ENCODE results near the gene CCSER1.

Gene CCSER1

DNA sequence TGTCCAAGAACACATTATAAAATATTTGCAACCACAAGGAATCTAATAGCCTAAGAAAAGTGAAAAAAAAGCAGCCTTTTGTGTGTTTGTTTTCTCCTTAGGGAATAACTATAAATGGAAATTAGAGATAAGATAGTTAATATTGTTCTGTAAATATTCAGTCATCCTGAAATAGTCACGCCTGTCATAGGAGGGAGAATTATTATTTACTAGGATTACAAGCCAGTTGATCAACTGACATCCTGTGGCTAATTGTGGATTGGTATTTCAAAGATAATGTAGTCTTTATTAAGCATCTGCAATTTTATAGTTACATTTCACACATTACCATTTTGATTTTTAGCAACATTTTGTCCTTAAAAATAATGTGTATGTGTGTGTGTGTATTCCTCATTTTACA, 118.6 kb downstream of the CCSER1 start:
- DNase-seq (no peak), ATAC-seq (ENCODE audit: insufficient read depth, low read depth) (no peak)
- Histone ChIP-seq H3K4me3 (ENCODE audit: low read depth in 1 of 2, low read length in 2 of 2) (no peak overlapping the region), H3K4me1 (ENCODE audit: insufficient read depth, low read length) (no peaks in the 10 kb centered on the region), H3K27me3 (ENCODE audit: insufficient read depth, low read length, poor library complexity) (no peaks in the 10 kb centered on the region), H3K79me2 (ENCODE audit: insufficient read depth, low read length) (no peaks in the 10 kb centered on the region), H3K36me3 (ENCODE audit: insufficient read depth, low read length) (no peaks in the 10 kb centered on the region), H3K4me2 (ENCODE audit: insufficient read depth, low read length) (no peak overlapping the region), H4K20me1 (ENCODE audit: insufficient read depth, low read length) (no peaks in the 10 kb centered on the region), H3K9ac (ENCODE audit: low read depth, low read length) (no peak overlapping the region), H2AFZ (ENCODE audit: low read depth, low read length) (no peak overlapping the region), H3K9me3 (ENCODE audit: insufficient read depth, low read length, severe bottlenecking) (no peaks in the 10 kb centered on the region), H3K27ac (ENCODE audit: low read length) (no peak overlapping the region)
- TF ChIP-seq CTCF (IDR thresholded peaks at IDR 0.05; ENCODE audit: borderline replicate concordance, extremely low read depth, low read length, poor library complexity, severe bottlenecking) = no peak
- no peak for TF ChIP-seq EZH2 (IDR thresholded peaks at IDR 0.05; ENCODE audit: borderline replicate concordance, low read depth, low read length, severe bottlenecking)

- Histone ChIP-seq H3K36me3 (ENCODE audit: insufficient read depth, low read length) (no peaks in the 10 kb centered on the region), H4K20me1 (ENCODE audit: insufficient read depth, low read length) (no peaks in the 10 kb centered on the region), H3K4me3 (ENCODE audit: low read depth in 1 of 2, low read length in 2 of 2) (no peak overlapping the region), H3K27ac (ENCODE audit: low read length) (no peak overlapping the region), H3K9me3 (ENCODE audit: insufficient read depth, low read length, severe bottlenecking) (no peaks in the 10 kb centered on the region), H2AFZ (ENCODE audit: low read depth, low read length) (no peak overlapping the region), H3K4me2 (ENCODE audit: insufficient read depth, low read length) (no peak overlapping the region), H3K9ac (ENCODE audit: low read depth, low read length) (no peak overlapping the region), H3K79me2 (ENCODE audit: insufficient read depth, low read length) (no peaks in the 10 kb centered on the region), H3K27me3 (ENCODE audit: insufficient read depth, low read length, poor library complexity) (no peaks in the 10 kb centered on the region), H3K4me1 (ENCODE audit: insufficient read depth, low read length) (no peaks in the 10 kb centered on the region)
- no peak for DNase-seq
- TF ChIP-seq CTCF (IDR thresholded peaks at IDR 0.05; ENCODE audit: borderline replicate concordance, extremely low read depth, low read length, poor library complexity, severe bottlenecking) = no peak
- TF ChIP-seq EZH2 (IDR thresholded peaks at IDR 0.05; ENCODE audit: borderline replicate concordance, low read depth, low read length, severe bottlenecking) = no peak
- ATAC-seq (ENCODE audit: insufficient read depth, low read depth) = no peak
Observed at GRCh38 chr4:90246816-90247215, 119.6 kb downstream of the CCSER1 start.

GRCh38 chr4:90254357-90254756, 127.2 kb downstream of the CCSER1 start:
- no peak for ATAC-seq (ENCODE audit: insufficient read depth, low read depth)
- TF ChIP-seq CTCF (IDR thresholded peaks at IDR 0.05; ENCODE audit: borderline replicate concordance, extremely low read depth, low read length, poor library complexity, severe bottlenecking) (no peak), EZH2 (IDR thresholded peaks at IDR 0.05; ENCODE audit: borderline replicate concordance, low read depth, low read length, severe bottlenecking) (no peak)
- Histone ChIP-seq H3K4me3 (ENCODE audit: low read depth in 1 of 2, low read length in 2 of 2) (no peak overlapping the region), H3K4me2 (ENCODE audit: insufficient read depth, low read length) (no peak overlapping the region), H3K27ac (ENCODE audit: low read length) (no peak overlapping the region), H3K9ac (ENCODE audit: low read depth, low read length) (no peak overlapping the region), H4K20me1 (ENCODE audit: insufficient read depth, low read length) (no peaks in the 10 kb centered on the region), H3K9me3 (ENCODE audit: insufficient read depth, low read length, severe bottlenecking) (no peaks in the 10 kb centered on the region), H3K4me1 (ENCODE audit: insufficient read depth, low read length) (no peaks in the 10 kb centered on the region), H3K27me3 (ENCODE audit: insufficient read depth, low read length, poor library complexity) (no peaks in the 10 kb centered on the region), H2AFZ (ENCODE audit: low read depth, low read length) (no peak overlapping the region), H3K79me2 (ENCODE audit: insufficient read depth, low read length) (no peaks in the 10 kb centered on the region), H3K36me3 (ENCODE audit: insufficient read depth, low read length) (no peaks in the 10 kb centered on the region)
- DNase-seq = no peak

DNA sequence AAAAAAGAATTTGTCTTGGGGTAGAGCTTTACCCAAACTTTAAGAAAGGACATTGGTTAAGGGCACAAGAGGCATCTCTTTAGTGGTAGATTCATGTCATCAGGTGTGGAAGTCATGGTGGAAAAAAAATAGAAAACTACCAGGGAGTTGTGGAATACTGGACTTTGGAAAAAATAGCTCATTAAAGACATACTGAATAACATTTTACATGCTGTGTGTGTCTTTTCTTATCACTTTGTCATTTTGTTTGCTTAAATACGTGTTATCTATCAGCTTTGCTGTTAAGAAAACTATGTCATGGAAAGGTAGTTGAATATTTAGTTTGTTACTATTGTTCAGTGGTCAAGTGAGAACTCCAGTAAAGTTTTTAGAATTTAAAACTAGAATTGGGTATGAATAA, 147.0 kb downstream of the CCSER1 start:
- no peaks in the 10 kb centered on the region for H3K4me1 ChIP-seq (ENCODE audit: insufficient read depth, low read length)
- no peak overlapping the region for H3K4me2 ChIP-seq (ENCODE audit: insufficient read depth, low read length)
- no peaks in the 10 kb centered on the region for H3K9me3 ChIP-seq (ENCODE audit: insufficient read depth, low read length, severe bottlenecking)
- H3K79me2 ChIP-seq (ENCODE audit: insufficient read depth, low read length) = no peaks in the 10 kb centered on the region
- no peak overlapping the region for H3K4me3 ChIP-seq (ENCODE audit: low read depth in 1 of 2, low read length in 2 of 2)
- no peak overlapping the region for H2AFZ ChIP-seq (ENCODE audit: low read depth, low read length)
- H3K9ac ChIP-seq (ENCODE audit: low read depth, low read length) = no peak overlapping the region
- no peaks in the 10 kb centered on the region for H4K20me1 ChIP-seq (ENCODE audit: insufficient read depth, low read length)
- no peak for ATAC-seq (ENCODE audit: insufficient read depth, low read depth)
- no peak overlapping the region for H3K27ac ChIP-seq (ENCODE audit: low read length)
- no peak for DNase-seq
- H3K36me3 ChIP-seq (ENCODE audit: insufficient read depth, low read length) = no peaks in the 10 kb centered on the region
- no peaks in the 10 kb centered on the region for H3K27me3 ChIP-seq (ENCODE audit: insufficient read depth, low read length, poor library complexity)
- no peak for TF ChIP-seq EZH2 (IDR thresholded peaks at IDR 0.05; ENCODE audit: borderline replicate concordance, low read depth, low read length, severe bottlenecking)
- no peak for TF ChIP-seq CTCF (IDR thresholded peaks at IDR 0.05; ENCODE audit: borderline replicate concordance, extremely low read depth, low read length, poor library complexity, severe bottlenecking)
